Measurements from ENCODE around the gene PRSS23.

The PRSS23 gene

GRCh38 chr11:86781546-86781945 lies 18.8 kb upstream of the PRSS23 start:
- Histone ChIP-seq H3K36me3 (ENCODE audit: insufficient read depth, insufficient read length, low read length) (no peaks in the 10 kb centered on the region), H3K4me3 (ENCODE audit: insufficient read length, low read depth) (no peak overlapping the region), H3K4me1 (ENCODE audit: insufficient read depth, insufficient read length) (no peaks in the 10 kb centered on the region), H3K9ac (ENCODE audit: insufficient read length, low read depth) (no peak overlapping the region), H3K27me3 (ENCODE audit: insufficient read depth, insufficient read length) (no peaks in the 10 kb centered on the region), H3K9me3 (ENCODE audit: insufficient read depth, low read length) (no peaks in the 10 kb centered on the region)
- no peak for DNase-seq (ENCODE audit: low read depth, low spot score)
- TF ChIP-seq SUZ12 (IDR thresholded peaks at IDR 0.05; ENCODE audit: extremely low read depth, insufficient read depth, insufficient read length) (no peak), ZNF274 (IDR thresholded peaks at IDR 0.05; ENCODE audit: low read depth, low read length) (no peak), YY1 (IDR thresholded peaks at IDR 0.05; ENCODE audit: insufficient read depth, insufficient read length) (no peak)

DNA sequence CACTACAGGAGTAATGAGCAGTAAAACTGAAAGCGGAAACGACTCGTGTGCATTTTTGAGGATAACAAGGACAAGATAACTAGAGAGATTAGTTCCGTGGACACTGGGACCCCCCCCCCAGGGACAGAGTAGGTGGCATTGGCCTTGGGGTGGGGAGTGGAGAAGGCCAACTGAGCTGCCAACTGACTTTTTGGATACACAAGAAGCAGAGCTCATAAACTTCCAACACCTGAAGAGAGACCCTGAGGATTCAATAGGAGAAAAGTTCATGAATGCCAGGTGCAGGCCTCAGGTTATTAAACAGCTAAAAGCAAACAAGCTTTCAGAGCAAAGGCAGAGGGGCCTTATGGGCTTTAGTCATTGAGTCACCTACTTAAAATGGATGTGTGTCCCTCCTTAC lies 17.6 kb upstream of the PRSS23 start:
- TF ChIP-seq ZNF274 (IDR thresholded peaks at IDR 0.05; ENCODE audit: low read depth, low read length) (no peak), SUZ12 (IDR thresholded peaks at IDR 0.05; ENCODE audit: extremely low read depth, insufficient read depth, insufficient read length) (no peak), YY1 (IDR thresholded peaks at IDR 0.05; ENCODE audit: insufficient read depth, insufficient read length) (no peak)
- Histone ChIP-seq H3K36me3 (ENCODE audit: insufficient read depth, insufficient read length, low read length) (no peaks in the 10 kb centered on the region), H3K4me1 (ENCODE audit: insufficient read depth, insufficient read length) (no peaks in the 10 kb centered on the region), H3K9ac (ENCODE audit: insufficient read length, low read depth) (no peak overlapping the region), H3K9me3 (ENCODE audit: insufficient read depth, low read length) (no peaks in the 10 kb centered on the region), H3K4me3 (ENCODE audit: insufficient read length, low read depth) (no peak overlapping the region), H3K27me3 (ENCODE audit: insufficient read depth, insufficient read length) (no peaks in the 10 kb centered on the region)
- DNase-seq (ENCODE audit: low read depth, low spot score), result no peak

GRCh38 chr11:86783661-86784060 lies 16.7 kb upstream of the PRSS23 start:
- no peak for DNase-seq (ENCODE audit: low read depth, low spot score)
- Histone ChIP-seq H3K36me3 (ENCODE audit: insufficient read depth, insufficient read length, low read length) (no peaks in the 10 kb centered on the region), H3K4me1 (ENCODE audit: insufficient read depth, insufficient read length) (no peaks in the 10 kb centered on the region), H3K4me3 (ENCODE audit: insufficient read length, low read depth) (no peak overlapping the region), H3K9me3 (ENCODE audit: insufficient read depth, low read length) (no peaks in the 10 kb centered on the region), H3K9ac (ENCODE audit: insufficient read length, low read depth) (no peak overlapping the region), H3K27me3 (ENCODE audit: insufficient read depth, insufficient read length) (no peaks in the 10 kb centered on the region)
- no peak for TF ChIP-seq SUZ12 (IDR thresholded peaks at IDR 0.05; ENCODE audit: extremely low read depth, insufficient read depth, insufficient read length)
- TF ChIP-seq YY1 (IDR thresholded peaks at IDR 0.05; ENCODE audit: insufficient read depth, insufficient read length), result no peak
- TF ChIP-seq ZNF274 (IDR thresholded peaks at IDR 0.05; ENCODE audit: low read depth, low read length), result no peak

DNA sequence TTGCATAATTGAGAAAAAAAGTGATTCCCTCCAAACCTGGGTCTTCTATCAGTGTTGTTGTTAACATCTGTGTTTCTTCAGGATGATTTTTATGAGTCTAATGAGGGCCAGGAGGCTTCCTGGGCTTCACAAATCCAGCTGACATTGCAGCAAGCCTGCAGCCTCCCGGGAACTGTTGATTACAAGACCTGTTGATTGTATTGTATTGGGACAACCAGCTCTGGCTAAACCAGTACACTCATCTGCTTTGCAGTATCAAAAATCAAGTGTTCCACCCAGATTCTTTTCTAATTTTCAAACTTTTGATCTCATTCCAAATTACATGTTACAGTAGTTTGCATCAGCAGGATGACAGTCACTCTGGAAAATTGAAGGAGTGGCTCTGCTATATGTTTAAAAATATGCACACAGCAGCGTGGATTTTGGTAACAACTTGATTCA lies 16.1 kb upstream of the PRSS23 start:
- no peak overlapping the region for H3K4me3 ChIP-seq (ENCODE audit: insufficient read length, low read depth)
- no peak for TF ChIP-seq YY1 (IDR thresholded peaks at IDR 0.05; ENCODE audit: insufficient read depth, insufficient read length)
- no peak for TF ChIP-seq SUZ12 (IDR thresholded peaks at IDR 0.05; ENCODE audit: extremely low read depth, insufficient read depth, insufficient read length)
- TF ChIP-seq ZNF274 (IDR thresholded peaks at IDR 0.05; ENCODE audit: low read depth, low read length), result no peak
- no peak overlapping the region for H3K9ac ChIP-seq (ENCODE audit: insufficient read length, low read depth)
- H3K4me1 ChIP-seq (ENCODE audit: insufficient read depth, insufficient read length), result no peaks in the 10 kb centered on the region
- no peak for DNase-seq (ENCODE audit: low read depth, low spot score)
- no peaks in the 10 kb centered on the region for H3K36me3 ChIP-seq (ENCODE audit: insufficient read depth, insufficient read length, low read length)
- no peaks in the 10 kb centered on the region for H3K9me3 ChIP-seq (ENCODE audit: insufficient read depth, low read length)
- no peaks in the 10 kb centered on the region for H3K27me3 ChIP-seq (ENCODE audit: insufficient read depth, insufficient read length)

- DNase-seq (ENCODE audit: low read depth, low spot score), result no peak
- Histone ChIP-seq H3K36me3 (ENCODE audit: insufficient read depth, insufficient read length, low read length) (no peaks in the 10 kb centered on the region), H3K4me1 (ENCODE audit: insufficient read depth, insufficient read length) (no peaks in the 10 kb centered on the region), H3K27me3 (ENCODE audit: insufficient read depth, insufficient read length) (no peaks in the 10 kb centered on the region), H3K4me3 (ENCODE audit: insufficient read length, low read depth) (no peak overlapping the region), H3K9ac (ENCODE audit: insufficient read length, low read depth) (no peak overlapping the region), H3K9me3 (ENCODE audit: insufficient read depth, low read length) (no peaks in the 10 kb centered on the region)
- no peak for TF ChIP-seq ZNF274 (IDR thresholded peaks at IDR 0.05; ENCODE audit: low read depth, low read length)
Measured at GRCh38 chr11:86785576-86785975, 14.8 kb upstream of the PRSS23 start.

DNA sequence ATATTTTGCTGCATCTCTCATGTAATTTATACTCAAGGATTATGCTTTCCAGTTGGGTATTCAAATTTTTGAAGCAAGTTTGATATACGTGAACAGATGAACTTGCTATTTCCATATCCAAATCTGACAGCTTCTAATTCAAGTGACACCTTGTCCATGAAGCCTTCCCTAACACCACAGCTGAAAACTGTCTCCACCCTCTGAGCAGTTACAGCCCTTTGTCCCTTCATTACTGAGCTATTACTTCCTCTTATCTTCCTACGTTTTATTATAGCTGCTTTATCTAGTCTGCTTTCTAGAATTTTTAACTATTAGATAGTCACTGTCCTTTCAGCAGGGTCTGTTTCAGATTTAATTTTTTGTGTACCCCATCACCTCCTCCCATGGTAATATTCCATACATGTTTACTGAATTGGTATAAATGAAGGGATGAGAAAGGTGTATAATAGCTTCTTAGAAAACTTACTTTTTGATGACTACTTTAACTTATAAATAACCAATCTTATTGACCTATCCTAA lies 13.3 kb upstream of the PRSS23 start:
- TF ChIP-seq SUZ12 (IDR thresholded peaks at IDR 0.05; ENCODE audit: extremely low read depth, insufficient read depth, insufficient read length) (no peak), YY1 (IDR thresholded peaks at IDR 0.05; ENCODE audit: insufficient read depth, insufficient read length) (no peak), ZNF274 (IDR thresholded peaks at IDR 0.05; ENCODE audit: low read depth, low read length) (no peak)
- no peaks in the 10 kb centered on the region for H3K27me3 ChIP-seq (ENCODE audit: insufficient read depth, insufficient read length)
- no peak overlapping the region for H3K9ac ChIP-seq (ENCODE audit: insufficient read length, low read depth)
- no peaks in the 10 kb centered on the region for H3K4me1 ChIP-seq (ENCODE audit: insufficient read depth, insufficient read length)
- no peaks in the 10 kb centered on the region for H3K9me3 ChIP-seq (ENCODE audit: insufficient read depth, low read length)
- no peak for DNase-seq (ENCODE audit: low read depth, low spot score)
- no peaks in the 10 kb centered on the region for H3K36me3 ChIP-seq (ENCODE audit: insufficient read depth, insufficient read length, low read length)
- H3K4me3 ChIP-seq (ENCODE audit: insufficient read length, low read depth), result no peak overlapping the region

DNA sequence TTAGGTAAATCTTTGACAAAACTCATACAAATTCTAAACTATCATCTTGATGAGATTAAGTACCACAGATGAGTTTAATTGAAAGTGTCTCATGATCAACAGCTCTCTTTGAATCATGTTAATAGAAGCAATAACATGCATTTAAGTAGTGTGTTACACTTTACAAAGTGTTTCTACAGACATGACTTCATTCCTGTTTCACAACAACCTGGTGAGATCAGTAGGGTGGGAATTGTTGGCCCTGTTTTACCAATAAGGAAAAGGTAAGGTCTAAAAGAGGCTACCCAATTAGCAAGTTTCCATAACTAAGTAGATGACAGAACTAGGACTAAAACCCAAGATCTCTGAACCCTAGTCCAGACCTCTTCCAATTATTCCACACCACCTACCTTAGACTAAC lies 12.7 kb upstream of the PRSS23 start:
- no peaks in the 10 kb centered on the region for H3K4me1 ChIP-seq (ENCODE audit: insufficient read depth, insufficient read length)
- no peaks in the 10 kb centered on the region for H3K36me3 ChIP-seq (ENCODE audit: insufficient read depth, insufficient read length, low read length)
- H3K4me3 ChIP-seq (ENCODE audit: insufficient read length, low read depth), result no peak overlapping the region
- TF ChIP-seq ZNF274 (IDR thresholded peaks at IDR 0.05; ENCODE audit: low read depth, low read length) (no peak), YY1 (IDR thresholded peaks at IDR 0.05; ENCODE audit: insufficient read depth, insufficient read length) (no peak), SUZ12 (IDR thresholded peaks at IDR 0.05; ENCODE audit: extremely low read depth, insufficient read depth, insufficient read length) (no peak)
- no peaks in the 10 kb centered on the region for H3K9me3 ChIP-seq (ENCODE audit: insufficient read depth, low read length)
- H3K9ac ChIP-seq (ENCODE audit: insufficient read length, low read depth), result no peak overlapping the region
- no peak for DNase-seq (ENCODE audit: low read depth, low spot score)
- no peaks in the 10 kb centered on the region for H3K27me3 ChIP-seq (ENCODE audit: insufficient read depth, insufficient read length)

Data from NT2/D1 (cell line).